Stimulated activated effector memory CD8-positive, alpha-beta T cell treated with anti-CD3 and anti-CD28 coated beads, Interleukin-12 subunit alpha, Interleukin-12 subunit beta, amount 100 ng/mL, for 72 hours (primary cell): ENCODE results near the gene NDN.
"Not testable (repeated sequence)": the region's sequence is repeated elsewhere in the genome, so short reads cannot be mapped to it uniquely, and the experiment has no call there.

Source experiments
- ATAC-seq: fragments of 150-1000 bp; cut with Tn5 transposase; 2 replicates; pipeline ENCODE4 v1.10.0; 2021
- DNase-seq, 2 donors: peaks; one replicate each; pipeline ENCODE4 v3.0.0; 2021 to 2022; ENCODE audit warnings: low spot score in 2 of 2
- H3K27ac Mint-ChIP-seq: one replicate; pipeline ENCODE4 v1.8.0; 2022; ENCODE audit warnings: mild to moderate bottlenecking, mixed read lengths
- H3K36me3 Mint-ChIP-seq: one replicate; pipeline ENCODE4 v1.8.0; 2022; ENCODE audit warnings: mild to moderate bottlenecking, mixed read lengths
- H3K4me1 Mint-ChIP-seq: one replicate; pipeline ENCODE4 v1.8.0; 2022; ENCODE audit warnings: mixed read lengths
- H3K4me3 Mint-ChIP-seq: one replicate; pipeline ENCODE4 v1.8.0; 2022; ENCODE audit warnings: mild to moderate bottlenecking, mixed read lengths
- H3K9me3 Mint-ChIP-seq: one replicate; pipeline ENCODE4 v1.8.0; 2022; ENCODE audit warnings: mixed read lengths

The NDN gene, protein sequence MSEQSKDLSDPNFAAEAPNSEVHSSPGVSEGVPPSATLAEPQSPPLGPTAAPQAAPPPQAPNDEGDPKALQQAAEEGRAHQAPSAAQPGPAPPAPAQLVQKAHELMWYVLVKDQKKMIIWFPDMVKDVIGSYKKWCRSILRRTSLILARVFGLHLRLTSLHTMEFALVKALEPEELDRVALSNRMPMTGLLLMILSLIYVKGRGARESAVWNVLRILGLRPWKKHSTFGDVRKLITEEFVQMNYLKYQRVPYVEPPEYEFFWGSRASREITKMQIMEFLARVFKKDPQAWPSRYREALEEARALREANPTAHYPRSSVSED

DNA sequence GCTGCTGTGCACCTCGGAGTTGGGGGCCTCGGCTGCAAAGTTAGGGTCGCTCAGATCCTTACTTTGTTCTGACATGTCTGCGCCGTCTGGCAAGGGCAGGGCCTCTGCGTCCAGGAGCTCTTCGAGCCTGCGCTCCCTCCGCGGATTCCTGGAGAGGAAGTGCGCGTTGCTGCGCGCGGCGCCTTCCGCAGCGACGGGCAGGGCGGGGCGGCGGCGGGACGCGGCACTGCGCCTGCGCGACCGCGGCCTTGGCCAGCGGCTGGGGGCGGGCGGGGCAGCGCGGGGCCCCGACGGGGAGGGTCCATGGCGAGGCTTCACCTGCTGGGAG, at the start of gene NDN:
Gene NDN, minus strand, starts transcription at position 163 of the 328 bp plus-strand sequence. Its CDS starts 88 bp downstream, at position 75.
- Mint-ChIP-seq H3K27ac (no peak within 1 kb of the TSS), H3K36me3 (no peaks in the 10 kb centered on the region), H3K9me3 (peaks cover 6% of the 10 kb centered on the region), H3K4me3 (no peak within 1 kb of the TSS), H3K4me1 (no peaks in the 10 kb centered on the region)
- DNase-seq: no peak
- ATAC-seq: no peak

DNA sequence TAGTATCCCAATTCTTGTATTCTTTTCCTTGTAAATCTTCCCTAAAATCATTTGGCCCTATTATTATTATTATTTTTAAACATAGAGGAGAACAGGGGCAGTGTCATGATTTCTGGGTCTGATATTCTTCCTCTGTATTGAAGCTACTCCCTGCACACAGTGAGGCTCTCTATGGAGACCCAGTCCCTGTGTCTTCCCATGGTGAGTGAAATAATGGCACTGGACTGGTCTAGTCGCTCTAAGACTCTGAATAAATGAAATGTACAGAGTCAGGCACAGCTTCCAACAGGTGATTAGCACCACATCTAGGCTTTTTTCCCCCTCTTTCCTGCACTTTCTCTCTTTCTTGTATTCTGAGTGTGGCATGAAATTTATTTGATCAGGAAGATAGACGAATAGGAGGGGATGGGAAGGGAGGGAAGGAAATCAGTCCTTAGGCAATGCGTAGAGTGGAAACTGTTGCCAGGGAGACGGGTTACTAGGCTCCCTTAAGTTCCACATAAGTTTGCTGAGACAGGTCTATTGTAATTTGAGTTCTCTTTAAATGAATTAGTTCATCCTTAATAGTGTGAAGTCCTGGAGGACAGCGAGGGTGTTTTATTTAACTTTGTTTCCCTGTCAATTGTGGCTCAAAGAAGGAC, 49.0 kb upstream of the NDN start:
- no peak for ATAC-seq
- no peak overlapping the region for H3K4me3 Mint-ChIP-seq
- no peaks in the 10 kb centered on the region for H3K4me1 Mint-ChIP-seq
- no peak overlapping the region for H3K27ac Mint-ChIP-seq
- no peaks in the 10 kb centered on the region for H3K36me3 Mint-ChIP-seq
- peaks cover 16% of the 10 kb centered on the region for H3K9me3 Mint-ChIP-seq
- DNase-seq: no peak

DNA sequence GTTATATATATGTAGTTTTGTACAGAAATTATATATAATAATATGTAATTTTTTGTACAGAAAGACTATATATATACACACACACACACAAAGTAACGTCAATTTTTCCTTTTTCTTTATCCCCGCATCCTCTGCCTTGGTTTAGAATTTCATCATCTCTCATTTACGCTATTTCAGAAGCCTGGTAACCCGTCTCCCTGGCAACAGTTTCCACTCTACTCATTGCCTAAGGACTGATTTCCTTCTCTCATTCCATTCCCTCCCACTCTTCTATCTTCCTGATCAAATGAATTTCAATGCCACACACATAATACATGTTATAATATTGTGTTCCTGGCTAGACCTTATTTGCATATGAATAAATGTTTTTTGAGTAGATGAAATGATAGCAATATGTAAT, 47.8 kb upstream of the NDN start:
- H3K27ac Mint-ChIP-seq: no peak overlapping the region
- ATAC-seq (no peak), DNase-seq (no peak)
- peaks cover 13% of the 10 kb centered on the region for H3K9me3 Mint-ChIP-seq
- no peaks in the 10 kb centered on the region for H3K36me3 Mint-ChIP-seq
- H3K4me1 Mint-ChIP-seq: no peaks in the 10 kb centered on the region
- no peak overlapping the region for H3K4me3 Mint-ChIP-seq

DNA sequence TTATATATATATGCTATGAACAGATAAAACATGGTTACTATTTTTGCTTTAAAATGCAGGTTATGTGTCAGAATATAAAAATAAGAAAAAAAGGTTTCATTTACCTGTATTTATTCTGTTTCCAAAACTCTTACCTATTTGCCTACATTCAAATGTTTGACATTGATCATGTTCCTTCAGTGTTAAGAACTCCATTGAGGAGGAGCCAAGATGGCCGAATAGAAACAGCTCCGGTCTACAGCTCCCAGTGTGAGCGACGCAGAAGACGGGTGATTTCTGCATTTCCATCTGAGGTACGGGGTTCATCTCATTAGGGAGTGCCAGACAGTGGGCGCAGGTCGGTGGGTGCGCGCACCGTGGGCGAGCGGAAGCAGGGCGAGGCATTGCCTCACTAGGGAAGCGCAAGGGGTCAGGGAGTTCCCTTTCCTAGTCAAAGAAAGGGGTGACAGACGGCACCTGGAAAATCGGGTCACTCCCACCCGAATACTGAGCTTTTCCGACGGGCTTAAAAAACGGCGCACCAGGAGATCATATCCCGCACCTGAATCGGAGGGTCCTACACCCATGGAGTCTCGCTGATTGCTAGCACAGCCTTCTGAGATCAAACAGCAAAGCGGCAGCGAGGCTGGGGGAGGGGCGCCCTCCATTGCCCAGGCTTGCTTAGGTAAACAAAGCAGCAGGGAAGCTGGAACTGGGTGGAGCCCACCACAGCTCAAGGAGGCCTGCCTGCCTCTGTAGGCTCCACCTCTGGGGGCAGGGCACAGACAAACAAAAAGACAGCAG, 27.0 kb upstream of the NDN start:
- DNase-seq, H3K4me3 Mint-ChIP-seq, ATAC-seq, H3K27ac Mint-ChIP-seq, H3K36me3 Mint-ChIP-seq, H3K9me3 Mint-ChIP-seq, H3K4me1 Mint-ChIP-seq: not testable (repeated sequence)

DNA sequence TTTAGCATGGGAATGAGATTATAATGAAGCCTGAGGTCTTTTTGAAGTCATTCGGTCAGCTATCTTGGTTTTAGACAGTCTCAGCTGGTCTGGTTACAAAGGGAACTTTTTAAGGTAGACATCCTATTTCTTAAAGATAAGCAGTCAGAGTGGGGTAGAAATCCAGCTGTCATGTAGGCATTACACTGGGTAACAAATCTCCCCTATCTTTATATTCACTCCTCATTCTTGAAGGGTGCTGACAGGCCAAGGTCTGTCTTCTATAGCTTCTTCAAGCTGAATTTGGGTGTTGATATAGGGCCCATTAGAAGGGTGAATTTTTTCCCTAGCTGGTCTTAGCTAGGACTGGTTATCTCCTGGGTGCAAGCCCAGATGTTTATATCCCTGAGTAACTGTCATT, 21.2 kb upstream of the NDN start:
- peaks cover 9% of the 10 kb centered on the region for H3K9me3 Mint-ChIP-seq
- H3K4me1 Mint-ChIP-seq: no peaks in the 10 kb centered on the region
- H3K4me3 Mint-ChIP-seq: no peak overlapping the region
- no peak overlapping the region for H3K27ac Mint-ChIP-seq
- ATAC-seq (no peak), DNase-seq (no peak)
- H3K36me3 Mint-ChIP-seq: no peaks in the 10 kb centered on the region

DNA sequence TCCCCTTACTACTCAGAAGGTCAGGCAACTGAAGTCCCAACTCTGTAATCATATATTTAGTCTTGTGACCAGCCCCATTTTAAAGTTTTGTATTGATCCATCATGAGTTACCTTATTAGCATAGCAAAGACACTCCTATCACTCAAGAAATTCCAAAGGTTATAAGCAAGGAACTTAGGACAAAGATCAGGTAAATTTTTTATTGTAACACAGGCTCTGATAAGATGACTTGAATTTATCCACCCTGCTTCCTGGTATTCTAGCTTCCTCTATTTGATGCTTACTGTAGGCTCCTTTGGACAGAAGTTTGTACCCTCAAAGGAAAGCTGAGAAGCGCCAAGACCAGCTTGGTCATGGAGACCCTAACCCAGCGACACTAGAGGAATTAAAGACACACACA, 8.2 kb upstream of the NDN start:
- DNase-seq: no peak
- no peaks in the 10 kb centered on the region for H3K4me1 Mint-ChIP-seq
- ATAC-seq: no peak
- no peak overlapping the region for H3K4me3 Mint-ChIP-seq
- no peak overlapping the region for H3K27ac Mint-ChIP-seq
- H3K9me3 Mint-ChIP-seq: peaks cover 10% of the 10 kb centered on the region
- no peaks in the 10 kb centered on the region for H3K36me3 Mint-ChIP-seq

DNA sequence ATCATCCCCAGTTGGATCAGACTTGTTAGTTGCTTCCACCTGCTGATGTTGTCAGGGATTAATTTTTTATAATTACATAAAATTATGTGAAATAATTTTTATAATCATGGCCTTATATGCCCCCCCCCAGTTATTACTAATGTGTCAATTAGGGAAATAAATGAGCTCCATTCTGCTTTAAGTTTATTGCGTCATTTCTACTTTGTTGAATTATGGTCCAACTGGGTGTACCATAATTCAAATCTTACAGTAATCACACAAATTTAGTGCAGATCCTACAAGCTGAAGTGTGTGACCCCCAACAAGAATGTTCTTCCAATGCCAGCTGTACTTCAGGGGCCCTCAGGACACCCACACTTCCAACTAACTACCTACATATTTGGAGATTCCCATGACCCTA, 7.5 kb upstream of the NDN start:
- Mint-ChIP-seq H3K4me3 (no peak overlapping the region), H3K9me3 (peaks cover 10% of the 10 kb centered on the region)
- no peak for ATAC-seq

DNA sequence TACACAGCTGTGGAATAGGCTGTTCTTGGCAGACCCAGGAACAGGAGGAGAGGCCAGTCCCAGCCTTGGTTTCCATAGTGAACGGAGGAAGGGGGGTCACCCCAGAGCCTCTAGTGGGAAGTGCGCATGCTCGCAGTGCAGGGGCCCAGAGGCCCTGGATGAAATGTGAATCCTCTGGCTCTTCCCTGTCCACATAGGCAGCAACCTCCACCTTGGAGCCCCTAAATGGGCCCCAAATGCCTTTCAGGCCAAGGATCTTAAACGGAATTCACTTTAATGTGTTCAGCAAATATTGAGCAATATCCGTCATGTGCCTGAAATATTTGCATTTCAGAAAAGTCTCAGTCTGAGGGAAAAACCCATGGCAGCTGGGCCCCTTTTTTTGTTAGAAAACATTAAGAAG, 3.3 kb upstream of the NDN start:
- peaks cover 12% of the 10 kb centered on the region for H3K9me3 Mint-ChIP-seq
- H3K4me1 Mint-ChIP-seq: no peaks in the 10 kb centered on the region
- DNase-seq (no peak), ATAC-seq (no peak)
- H3K27ac Mint-ChIP-seq: no peak overlapping the region
- H3K36me3 Mint-ChIP-seq: no peaks in the 10 kb centered on the region
- no peak overlapping the region for H3K4me3 Mint-ChIP-seq

More for the DNA sequence above, 7.5 kb upstream of the NDN start:
- Mint-ChIP-seq H3K27ac (no peak overlapping the region), H3K36me3 (no peaks in the 10 kb centered on the region), H3K4me1 (no peaks in the 10 kb centered on the region)
- no peak for DNase-seq

DNA sequence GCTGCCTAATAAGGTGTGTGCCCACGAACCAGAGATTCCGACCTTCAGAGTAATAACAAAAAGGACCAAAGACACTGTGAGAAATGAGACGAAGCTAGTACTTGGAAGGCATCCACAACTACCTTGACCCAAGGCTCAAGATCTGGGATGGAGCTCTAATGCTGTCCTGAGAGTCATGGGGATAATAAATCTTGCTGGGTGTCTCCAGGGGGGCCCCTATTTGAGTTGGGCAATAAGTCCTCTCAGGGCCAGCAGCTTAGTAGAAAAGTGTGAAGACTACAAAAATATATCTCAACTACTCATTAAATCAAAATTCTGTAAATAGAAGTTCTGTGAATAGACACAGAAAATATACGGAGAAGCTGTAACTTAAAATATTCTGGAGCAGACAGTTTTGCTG, 2.9 kb upstream of the NDN start:
- H3K4me3 Mint-ChIP-seq: no peak overlapping the region
- H3K4me1 Mint-ChIP-seq: no peaks in the 10 kb centered on the region
- H3K27ac Mint-ChIP-seq: no peak overlapping the region
- H3K9me3 Mint-ChIP-seq: peaks cover 9% of the 10 kb centered on the region
- H3K36me3 Mint-ChIP-seq: no peaks in the 10 kb centered on the region
- no peak for DNase-seq
- no peak for ATAC-seq

DNA sequence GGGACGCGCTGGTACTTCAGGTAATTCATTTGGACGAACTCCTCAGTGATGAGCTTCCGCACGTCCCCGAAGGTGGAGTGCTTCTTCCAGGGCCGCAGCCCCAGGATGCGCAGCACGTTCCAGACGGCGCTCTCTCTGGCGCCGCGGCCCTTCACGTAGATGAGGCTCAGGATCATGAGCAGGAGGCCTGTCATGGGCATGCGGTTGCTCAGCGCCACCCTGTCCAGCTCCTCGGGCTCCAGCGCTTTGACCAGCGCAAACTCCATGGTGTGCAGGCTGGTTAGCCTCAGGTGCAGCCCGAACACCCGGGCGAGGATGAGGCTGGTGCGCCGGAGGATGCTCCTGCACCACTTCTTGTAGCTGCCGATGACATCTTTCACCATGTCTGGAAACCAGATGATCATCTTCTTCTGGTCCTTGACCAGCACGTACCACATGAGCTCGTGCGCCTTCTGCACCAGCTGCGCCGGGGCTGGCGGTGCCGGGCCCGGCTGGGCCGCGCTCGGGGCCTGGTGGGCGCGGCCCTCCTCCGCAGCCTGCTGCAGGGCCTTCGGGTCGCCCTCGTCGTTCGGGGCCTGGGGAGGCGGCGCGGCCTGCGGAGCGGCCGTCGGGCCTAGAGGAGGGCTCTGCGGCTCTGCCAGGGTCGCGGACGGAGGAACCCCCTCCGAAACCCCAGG, 501 bp downstream of the NDN start:
- Mint-ChIP-seq H3K27ac (no peak overlapping the region), H3K4me3 (no peak overlapping the region), H3K4me1 (no peaks in the 10 kb centered on the region), H3K36me3 (no peaks in the 10 kb centered on the region), H3K9me3 (peaks cover 6% of the 10 kb centered on the region)
- no peak for ATAC-seq
- no peak for DNase-seq

DNA sequence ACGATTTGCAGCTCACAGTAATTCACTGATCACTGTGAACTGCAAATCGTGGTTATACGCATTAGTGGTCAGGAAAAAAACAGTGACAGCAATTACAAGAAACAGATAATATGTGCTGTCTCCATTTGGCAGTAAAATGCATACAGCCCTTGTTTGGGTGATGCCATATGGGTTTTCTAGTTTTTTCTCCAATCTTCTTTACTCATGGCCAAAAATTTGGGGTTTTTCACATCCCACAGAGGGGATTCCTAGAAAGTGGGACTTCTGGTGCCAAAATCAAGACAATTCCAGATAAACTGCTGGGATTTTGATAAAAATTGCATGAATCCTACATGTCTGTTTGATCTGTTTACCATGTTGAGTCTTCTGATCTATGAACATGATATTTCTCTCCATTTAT, 15.6 kb downstream of the NDN start:
- H3K27ac Mint-ChIP-seq: no peak overlapping the region
- H3K4me1 Mint-ChIP-seq: no peaks in the 10 kb centered on the region
- no peaks in the 10 kb centered on the region for H3K36me3 Mint-ChIP-seq
- no peaks in the 10 kb centered on the region for H3K9me3 Mint-ChIP-seq
- DNase-seq: no peak
- H3K4me3 Mint-ChIP-seq: no peak overlapping the region
- no peak for ATAC-seq

DNA sequence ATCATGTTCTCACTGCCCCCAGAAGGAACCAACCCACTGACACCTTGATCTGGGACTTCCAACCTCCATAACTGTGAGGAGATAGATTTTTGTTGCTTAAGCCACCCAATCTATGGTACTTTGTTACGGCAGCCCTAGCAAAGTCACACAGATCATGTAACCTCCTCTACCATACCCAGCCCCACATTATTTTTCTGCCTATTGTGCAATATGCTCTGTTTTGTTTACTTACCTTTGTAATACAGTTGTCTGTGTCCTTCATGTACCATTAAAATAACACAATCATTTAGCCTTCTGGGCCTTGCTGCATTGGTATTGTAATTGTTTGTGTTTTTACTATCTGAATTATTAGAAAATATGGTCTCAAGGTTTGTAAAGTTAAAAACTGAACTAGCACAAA, 16.1 kb downstream of the NDN start:
- no peak overlapping the region for H3K4me3 Mint-ChIP-seq
- H3K36me3 Mint-ChIP-seq: no peaks in the 10 kb centered on the region
- no peaks in the 10 kb centered on the region for H3K9me3 Mint-ChIP-seq
- no peaks in the 10 kb centered on the region for H3K4me1 Mint-ChIP-seq
- no peak overlapping the region for H3K27ac Mint-ChIP-seq
- DNase-seq (no peak), ATAC-seq (no peak)

DNA sequence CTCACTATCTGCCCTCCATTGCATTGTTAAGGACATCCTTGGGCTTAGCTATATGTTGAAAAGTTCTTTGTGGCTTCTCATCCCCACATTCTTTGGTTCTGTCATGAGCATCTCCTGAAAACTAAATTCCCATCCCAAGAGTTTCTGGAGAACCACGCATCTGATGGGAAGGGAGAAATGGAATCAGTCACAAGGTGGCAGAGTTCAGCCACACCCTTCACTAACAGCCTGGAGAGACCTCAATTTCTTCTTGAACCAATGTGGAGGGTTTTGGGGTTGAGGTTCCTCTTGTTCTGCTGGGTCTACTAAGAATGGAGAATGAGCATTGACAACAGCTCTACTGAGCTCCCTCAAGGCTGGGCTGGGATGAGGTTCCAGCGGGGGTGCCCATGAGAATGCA, 23.9 kb downstream of the NDN start:
- Mint-ChIP-seq H3K4me3 (no peak overlapping the region), H3K4me1 (no peaks in the 10 kb centered on the region), H3K9me3 (no peaks in the 10 kb centered on the region), H3K36me3 (no peaks in the 10 kb centered on the region), H3K27ac (no peak overlapping the region)
- DNase-seq: no peak
- no peak for ATAC-seq

DNA sequence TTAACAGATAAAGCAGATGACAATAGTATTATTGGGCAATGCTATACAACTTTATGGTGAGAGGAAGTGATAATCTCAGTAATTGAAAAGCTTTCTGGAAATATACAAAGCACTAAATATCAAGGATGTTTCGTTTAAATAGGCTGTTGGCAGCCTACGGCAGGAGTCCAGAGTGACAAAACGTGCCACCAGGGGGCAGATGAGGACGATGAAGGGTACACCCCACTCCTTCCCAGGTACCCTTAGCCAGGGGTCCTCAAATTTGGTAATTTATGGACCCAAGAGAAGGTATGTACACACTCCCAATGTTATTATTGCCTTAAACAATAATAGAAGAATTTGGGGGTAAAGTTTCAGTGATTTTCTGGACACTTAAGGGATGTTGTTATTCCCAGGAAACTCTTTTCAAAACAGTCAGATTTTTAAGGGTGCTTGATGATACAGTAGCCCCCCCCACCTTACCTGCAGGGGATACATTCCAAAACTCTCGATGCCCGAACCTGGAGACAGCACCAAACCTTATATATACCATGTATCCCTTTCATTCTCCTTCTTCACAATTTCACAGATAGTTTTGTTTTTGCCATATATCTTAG, 38.1 kb downstream of the NDN start:
- Mint-ChIP-seq H3K4me1 (no peaks in the 10 kb centered on the region), H3K27ac (no peak overlapping the region), H3K4me3 (no peak overlapping the region), H3K36me3 (no peaks in the 10 kb centered on the region), H3K9me3 (no peaks in the 10 kb centered on the region)
- DNase-seq (no peak), ATAC-seq (no peak)
